NAMALWA (cell line): ENCODE results near the gene ELMO1.

Experiments used
- DNase-seq: peaks from one replicate; pipeline ENCODE4 v3.0.0-alpha.2; 2015; ENCODE audit warnings: low spot score

Gene ELMO1

DNA sequence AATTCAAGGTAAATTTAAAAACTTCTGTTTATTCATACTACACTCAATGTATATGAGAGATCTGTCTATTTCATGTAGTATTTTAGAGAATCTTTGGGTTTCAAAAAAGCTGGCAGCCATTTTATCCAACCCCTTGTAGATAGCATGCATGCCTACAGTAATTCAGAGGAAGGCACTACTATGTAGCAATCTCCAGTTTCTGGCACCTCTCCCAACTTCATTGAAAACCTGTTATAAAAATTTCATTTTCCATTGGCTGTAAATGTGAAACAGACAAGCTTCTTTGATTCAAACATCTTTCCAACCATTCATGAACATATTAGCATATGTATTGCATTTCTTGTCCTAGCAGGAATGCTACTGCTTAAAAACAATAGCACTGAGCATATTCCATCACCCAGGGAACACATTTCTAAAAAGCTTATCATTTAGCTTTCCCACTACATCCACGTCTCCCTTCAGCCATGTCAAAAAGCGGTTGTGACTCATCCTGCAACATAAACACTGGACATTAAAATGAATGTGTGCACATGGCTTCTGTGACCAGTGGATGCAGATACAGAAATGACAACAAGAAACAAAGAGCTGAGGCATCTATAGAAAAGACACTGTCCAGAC, 393.9 kb downstream of the ELMO1 start:
- no peak for DNase-seq

DNA sequence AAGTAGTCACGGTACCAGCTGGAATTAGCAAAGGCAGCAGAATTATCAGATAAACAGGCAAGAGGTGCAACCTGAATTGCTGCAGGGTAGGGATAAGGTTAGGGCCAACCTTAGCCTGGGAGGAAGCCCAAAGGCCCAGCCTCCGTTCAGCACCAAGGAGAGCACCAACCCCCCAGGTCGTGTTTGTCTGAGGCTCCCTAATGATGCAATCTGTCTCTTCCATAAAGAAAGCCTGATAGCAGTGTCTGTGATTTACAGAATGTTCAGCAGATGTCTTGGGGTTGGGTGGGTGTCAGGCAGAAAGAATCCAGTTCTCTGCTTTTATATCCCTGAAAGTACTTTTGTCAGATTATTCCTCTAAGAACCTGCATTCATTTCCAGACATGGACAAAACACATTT, 396.0 kb downstream of the ELMO1 start:
- peak; percentile 31 for DNase-seq

DNA sequence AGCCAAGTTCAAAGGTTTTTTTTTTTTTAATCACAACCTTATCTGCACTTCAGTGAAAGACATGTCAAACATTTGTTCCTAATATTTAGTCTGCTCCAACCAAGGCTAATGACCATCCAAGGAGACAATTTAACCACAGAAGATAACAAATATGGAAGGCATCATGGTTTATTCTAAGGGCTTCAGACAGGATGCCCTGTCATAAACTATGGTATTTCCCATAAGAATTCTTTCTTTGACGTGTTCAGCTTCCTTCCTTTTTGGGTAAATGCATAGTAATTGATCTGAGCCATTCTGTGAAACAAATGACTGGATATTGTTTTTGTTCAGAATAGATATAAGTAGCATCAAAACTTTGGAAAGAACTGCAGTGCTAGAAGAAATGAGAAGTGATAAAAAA, 397.9 kb downstream of the ELMO1 start:
- DNase-seq: no peak

DNA sequence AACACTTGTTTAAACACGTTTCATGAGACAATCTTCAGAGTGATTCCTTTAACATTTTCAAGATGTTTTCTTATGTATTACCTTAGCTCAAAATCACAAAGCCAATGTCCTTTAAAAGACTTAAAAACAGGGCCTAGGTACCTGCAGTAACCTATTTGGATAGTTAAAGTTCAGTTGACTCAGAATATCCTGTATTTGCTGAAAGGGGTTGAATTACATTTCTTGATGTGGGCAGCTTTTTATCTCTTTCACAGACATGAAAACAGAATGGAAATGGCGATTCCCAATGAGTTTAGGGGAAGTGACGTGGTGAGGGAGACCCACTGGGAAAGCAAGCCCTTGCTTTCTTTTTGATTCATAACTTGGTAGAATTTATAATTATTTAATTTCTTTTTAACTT, 400.0 kb downstream of the ELMO1 start:
- DNase-seq: no peak

DNA sequence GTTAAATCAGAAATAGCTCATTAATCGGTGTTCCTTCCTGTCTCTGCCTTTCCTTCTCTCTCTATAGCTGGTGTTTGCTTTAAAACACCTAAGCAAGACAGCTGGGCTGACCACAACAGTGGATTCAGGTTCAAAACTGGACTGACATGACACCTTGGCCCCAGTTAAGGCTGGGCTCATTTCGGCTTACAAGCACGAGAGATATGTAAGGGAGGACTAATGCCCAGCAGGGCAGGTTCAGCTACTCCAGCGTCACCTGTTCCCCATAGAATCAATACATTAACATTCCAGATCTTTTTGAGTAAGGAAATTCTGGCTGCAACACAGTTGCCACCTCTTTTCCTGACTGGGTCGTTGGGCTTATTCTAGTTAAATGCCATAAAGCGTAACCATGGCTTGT, 401.4 kb downstream of the ELMO1 start:
- DNase-seq: no peak

DNA sequence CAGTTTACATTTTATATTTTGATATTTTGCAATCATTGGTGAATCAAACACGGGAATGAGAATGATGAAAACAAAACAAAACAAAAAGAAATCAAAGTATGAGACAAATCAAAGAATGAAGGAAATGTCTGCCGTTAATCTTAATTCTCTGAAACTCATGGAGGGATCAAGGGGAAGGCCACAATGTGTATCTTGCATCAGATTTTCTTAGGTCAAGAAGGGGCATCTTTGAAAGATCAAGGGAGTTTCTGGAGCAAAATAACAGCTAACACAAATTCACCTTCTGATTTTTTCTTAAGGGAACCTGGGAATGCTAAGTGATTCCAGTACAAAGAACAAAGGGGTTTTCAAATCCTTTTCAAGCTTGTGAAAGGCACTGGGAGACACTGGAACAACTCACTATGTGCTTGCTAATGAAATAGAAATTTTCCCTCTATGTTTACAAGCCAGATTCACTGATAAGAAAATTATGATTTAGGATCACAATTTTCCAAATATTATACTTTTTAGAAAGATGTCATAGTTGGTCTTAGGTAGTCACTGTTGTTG, 402.1 kb downstream of the ELMO1 start:
- DNase-seq: no peak

DNA sequence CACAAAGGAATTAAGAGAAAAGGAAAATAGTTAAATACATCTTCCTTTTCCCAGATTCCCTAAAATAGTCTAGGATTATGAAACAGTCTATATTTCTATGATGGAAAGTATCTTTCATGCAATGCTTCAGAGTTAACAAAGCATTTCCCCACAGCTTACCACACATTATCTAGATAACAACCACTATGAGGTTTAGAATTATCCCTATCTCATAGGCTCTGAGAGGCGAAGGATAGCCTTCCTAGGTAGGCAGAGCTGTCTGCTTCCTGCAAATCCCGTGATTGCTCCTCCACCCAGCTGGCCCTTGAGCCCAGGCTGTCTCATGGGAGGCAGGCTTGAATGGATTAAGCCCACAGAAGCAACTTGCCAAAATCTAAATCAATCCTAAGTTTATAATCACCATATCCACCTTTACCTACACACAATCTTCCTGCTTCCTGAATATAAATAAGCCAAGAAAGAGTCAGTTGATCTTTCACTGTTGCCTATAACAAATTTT, 402.9 kb downstream of the ELMO1 start:
- DNase-seq: no peak

DNA sequence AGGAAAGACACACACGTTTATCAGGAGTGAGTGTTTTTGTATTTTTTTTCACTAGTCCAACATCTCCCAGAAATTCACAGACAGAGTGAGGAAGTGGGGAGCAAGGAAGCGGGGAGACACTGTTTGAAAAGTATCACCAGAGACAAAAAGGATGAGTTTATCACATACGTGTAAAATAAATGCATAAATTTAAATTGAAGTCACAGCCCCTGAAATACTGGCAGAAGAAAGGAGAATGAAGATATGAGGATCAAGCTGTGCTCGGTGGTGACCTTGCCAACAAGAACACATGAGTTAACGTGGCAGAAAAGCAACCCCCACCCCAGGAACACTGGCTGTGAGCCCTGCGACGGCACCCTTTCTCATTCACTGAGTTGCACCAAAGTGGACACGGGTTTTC, 407.2 kb downstream of the ELMO1 start:
- no peak for DNase-seq

DNA sequence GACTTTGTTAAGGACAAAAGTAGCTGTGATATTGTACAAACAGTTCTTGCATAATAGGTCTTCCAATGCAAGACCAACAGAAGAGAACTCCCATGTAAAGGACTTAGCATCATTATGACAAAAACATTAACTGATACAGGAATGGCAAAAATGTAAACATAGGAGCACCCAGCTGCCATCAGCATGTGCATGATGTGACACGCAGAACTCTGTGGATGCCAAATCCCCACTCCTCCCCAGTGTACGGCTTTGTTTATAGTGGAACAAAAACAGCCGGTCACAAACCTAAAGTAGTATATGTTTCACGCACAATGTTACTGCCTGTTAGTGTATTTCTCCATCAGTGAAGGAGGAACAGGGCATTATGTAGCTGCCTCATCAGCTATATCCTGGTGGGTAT, 408.3 kb downstream of the ELMO1 start:
- no peak for DNase-seq

DNA sequence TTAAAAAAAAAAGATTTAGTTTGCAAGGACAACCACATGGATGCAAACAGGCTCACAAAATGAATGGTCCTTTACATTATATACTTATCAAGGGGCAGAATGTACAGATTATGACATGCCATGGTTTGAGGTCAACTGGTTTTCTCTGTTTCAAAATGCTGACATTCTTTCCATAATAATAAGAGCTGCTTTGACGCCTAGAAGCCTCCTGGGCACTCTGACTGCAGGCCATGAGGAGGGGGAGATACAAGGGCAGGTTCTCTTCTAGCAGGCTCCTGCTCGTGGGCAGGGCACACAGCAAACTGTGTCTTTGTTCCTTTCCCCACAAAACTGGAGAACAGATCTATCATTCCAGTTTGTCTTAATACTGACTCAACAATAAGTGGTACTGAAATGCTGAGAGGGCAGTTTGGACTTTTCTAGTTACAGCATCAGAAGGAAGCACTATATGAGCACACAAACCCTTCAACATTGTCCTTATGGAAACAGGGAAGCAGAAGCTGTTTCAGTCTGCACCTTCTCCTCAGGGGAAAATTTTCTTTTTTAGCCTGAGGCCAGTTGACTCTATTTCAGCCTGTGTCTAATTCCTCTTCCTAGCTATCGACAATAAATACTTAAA, 409.4 kb downstream of the ELMO1 start:
- DNase-seq: no peak

DNA sequence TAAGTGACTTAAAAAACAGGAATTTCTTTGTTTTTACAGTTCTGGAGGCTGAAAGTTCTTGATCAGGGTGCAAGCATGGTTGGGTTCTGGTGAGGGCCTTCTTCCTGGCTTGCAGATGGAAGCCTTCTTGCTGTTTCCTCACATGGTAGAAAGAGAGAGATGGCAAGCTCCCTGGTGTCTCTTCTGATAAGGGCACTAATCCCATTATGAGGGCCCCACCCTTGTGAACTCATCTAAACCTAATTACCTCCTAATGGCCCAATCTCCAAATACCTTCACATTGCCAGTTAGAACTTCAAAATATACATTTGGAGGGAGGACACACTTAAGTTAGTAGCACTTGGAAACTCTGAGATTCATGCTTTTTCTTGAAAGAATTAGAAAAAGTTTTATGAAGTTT, 410.0 kb downstream of the ELMO1 start:
- DNase-seq: no peak

DNA sequence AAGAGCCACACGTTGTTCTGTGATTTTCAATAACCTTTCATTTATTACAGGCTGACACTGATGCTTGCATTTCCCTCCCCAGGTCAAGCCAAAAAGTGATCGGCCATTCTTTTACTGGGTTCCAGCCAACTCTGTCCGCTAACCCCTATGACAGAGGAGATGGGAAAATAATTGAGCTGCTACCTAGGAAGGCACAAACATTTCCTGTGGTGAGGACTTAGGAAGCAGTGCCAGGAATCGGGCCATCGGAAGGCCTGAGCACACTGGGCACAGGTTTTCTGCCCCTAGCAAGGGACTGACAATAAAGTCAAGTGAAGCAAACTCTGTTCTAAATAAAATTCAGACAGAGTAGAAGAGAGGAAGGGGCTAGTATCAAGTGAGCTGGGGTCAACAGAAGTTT, 411.4 kb downstream of the ELMO1 start:
- no peak for DNase-seq

DNA sequence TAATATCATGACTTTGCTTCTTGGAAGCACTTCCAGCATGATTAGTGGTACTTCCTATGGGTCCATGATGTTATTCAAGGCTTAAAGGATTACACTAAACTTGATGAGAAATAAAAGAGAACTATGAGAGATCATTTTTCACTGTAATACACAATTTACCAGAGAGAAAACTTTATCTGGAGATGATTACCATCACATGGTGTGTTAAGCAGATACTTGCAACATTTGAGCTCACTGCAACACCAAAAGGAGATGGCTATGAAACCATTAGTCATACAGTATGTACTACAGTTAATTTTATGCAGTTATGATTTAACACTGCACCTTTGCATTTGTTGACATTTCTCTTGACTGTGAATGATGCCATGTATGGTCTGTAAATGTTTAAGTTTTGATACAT, 413.0 kb downstream of the ELMO1 start:
- DNase-seq: no peak

DNA sequence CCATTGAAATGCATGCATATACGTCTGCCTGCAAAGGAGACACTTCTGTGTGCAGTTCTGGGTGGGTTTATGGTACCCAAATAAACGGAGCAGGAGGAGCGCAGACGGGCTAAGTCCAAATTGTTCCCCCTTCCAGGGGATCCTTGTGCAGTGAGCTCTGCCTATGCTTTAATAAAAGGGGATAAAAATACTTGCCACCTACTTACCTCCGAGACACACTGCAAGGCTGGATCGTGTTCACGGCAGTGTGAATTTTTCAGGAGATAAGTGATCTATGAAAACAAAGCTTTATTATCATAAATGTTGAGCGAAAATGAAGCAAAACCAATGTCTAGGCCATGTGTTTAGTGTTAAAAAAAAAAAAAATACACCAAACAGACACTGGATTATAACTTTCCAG, 415.5 kb downstream of the ELMO1 start:
- DNase-seq: no peak

DNA sequence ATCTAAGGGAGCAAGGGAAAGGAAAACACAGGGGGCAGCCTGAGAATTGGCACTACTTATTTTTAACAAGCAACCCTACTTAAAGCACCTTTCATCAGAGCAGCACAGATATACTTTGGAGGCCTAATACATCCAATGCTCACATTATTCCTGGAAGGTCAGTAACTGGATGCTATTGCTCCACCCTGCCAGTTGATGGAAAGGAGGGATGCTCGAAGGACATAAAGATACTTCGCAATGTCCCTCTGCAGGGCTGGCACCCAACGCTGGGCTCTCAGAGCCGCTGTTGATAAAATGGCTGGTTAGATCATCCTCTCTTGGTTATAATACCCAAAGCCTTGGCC, 416.4 kb downstream of the ELMO1 start:
- DNase-seq: no peak

DNA sequence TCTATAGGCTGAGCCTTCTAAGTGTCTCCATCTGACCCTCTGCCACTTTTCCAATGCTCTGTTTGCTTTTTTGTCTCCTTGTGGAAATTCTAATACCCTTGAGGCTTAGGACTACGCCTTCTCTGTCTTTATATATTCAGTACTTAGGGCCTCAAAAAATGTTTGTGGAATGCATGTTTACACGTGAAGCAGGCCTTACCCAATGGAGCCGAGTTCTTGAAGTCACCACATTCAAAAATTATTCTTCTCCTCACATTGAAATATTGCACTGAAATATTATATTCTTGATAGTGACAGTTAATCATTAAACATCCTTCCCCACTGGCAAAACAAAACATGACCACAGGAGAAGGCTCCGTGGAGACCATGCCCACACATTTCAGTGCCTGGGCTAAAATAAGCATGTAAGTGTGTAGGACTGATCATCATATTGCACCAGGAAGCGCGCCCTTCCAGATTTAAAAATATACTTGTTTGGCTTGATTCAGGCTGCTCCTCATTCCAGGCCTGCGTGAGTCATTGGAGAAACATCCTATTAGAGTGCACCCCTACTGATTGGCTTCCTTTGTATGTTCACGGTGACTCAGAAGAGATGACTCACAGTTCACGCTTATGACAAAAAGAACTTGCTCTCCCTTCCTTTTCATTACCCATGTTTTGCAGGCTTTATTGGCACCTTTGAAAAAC, 416.9 kb downstream of the ELMO1 start:
- DNase-seq: no peak

DNA sequence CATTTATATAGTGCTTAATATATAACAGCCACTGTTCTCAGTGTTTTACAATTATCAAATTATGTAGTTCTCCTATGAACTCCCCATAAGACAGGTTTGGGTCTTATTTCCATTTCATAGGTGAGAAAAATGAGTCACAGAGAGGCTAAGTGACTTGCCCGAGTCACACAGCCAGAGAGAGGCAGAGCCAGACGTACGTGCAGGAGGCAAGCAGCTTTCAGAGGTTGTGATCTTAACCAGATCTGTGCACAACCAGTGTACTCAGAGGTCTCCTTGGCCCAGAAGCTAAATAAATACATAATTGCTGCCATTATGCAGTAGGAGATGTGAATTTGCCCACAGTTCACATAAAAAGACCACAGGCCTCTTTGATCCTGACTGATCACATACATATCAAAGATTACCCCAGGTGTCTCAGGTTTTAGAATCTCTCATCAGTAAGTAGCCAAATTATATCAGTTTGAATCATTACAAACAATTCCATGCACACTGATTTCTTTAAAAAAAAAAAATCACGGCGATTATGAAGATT, 419.7 kb downstream of the ELMO1 start:
- no peak for DNase-seq

DNA sequence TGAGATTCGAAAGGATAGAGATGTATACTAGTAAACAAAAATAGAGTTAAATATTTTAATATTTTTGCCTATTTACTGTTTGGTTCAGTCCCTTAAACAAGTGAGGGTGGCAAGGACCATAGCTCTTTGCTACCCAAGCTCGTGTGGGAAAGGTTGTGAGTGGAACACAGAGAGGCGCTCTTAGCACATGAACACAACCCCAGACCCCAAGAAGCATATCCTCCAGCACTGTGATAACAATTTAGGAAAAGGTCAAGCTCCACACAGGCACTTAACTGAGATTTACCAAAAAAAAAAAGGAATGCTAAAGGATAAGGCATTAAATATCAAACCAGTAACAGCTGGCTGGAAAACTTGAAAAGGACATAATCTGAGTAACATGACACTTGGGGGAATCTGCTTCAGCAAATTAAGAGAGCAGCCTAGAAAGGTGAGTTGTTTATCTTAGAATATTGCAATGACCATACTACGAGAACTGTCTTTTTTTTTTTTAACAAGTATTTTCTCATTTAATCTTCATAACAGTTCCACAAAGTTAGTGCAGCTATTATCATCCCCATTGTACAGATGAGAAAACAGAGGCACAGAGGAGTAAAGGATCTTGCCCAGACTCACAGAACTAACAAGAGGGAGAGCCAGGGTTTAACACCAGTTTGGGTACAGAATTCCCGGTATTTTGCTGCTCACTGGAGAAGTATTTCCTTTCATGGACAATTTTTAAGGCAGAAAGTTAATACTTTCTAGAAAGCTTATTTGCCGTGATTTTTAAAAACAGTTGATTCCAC, 420.9 kb downstream of the ELMO1 start:
- no peak for DNase-seq

DNA sequence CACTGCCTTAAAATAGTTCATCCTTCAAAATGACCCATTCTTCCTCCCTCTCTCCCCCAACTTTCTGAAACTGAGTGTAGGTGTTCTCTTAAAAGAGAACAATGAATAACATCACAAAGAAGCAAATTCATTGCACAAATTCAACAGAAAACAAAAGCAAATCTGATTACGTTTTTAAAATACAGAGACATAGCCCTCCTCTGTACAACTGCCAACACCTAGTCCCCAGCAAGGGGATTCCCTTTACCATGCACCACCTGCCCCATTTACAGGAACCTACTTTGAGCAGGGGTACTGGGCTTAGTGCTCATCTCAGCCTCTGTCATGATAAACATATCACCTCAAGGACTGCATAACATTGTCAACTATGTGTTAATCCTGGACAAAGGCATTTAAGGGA, 421.6 kb downstream of the ELMO1 start:
- DNase-seq: no peak

DNA sequence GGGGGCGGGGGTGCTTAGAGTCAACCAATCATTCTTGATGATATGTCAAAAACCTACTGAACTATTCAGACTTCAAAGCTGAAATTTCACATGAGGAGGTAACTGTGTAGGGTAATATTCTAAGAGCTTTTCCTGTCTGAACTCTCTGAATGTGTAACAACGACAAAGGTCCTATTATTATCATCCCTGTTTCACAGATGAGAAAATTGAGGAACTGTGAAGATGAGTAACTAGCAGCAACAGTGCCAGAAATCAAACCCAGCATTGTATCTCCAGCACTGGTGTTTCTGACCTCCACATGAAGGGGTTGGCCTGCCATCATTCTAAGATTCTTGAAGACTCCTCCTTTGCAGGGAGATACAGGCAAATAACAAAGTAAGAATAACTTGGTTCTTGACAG, 429.7 kb downstream of the ELMO1 start:
- no peak for DNase-seq

DNA sequence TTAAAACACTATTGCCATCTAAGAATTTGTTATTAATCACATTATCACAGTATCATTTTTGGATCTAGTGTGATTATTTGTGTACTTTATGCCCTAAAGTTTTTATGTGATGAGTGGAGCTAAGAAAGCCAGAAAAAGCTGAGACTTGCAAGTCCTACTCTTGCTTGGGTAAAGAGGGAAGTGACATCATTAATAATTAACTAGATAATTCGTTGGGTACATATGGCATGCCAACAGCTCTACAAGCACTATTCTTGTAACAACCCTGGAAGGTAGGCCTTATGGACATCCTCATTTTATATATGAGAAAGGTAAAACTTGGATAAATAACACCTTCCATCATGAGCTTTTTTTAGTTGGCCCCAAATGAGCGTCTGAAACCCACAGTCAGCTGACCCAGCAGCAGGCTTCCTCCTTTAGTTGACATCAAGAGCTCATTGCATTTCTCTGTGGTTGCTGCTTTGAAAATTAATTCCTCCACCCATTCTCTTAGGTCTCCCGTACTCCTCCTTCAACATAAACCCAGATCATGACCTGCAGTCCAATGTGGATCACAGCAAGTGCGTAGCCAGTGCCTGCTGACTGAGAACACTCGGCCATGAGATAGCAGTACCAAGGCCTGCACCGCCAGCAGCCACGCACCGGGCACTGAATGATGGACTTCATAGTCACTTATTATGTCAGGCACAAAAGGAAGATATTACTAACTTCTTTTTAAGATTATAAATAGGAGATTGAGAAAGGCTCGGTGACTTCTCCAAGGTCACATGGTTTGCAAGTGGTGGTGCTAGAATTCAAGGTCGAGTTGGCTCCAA, 432.4 kb downstream of the ELMO1 start:
- DNase-seq: no peak
